Activated CD4-positive, alpha-beta T cell treated with anti-CD3 and anti-CD28 coated beads, Interleukin-2, Interleukin-6, amounts not matched to agents 100 ng/mL and 50 ng/mL, durations not matched to agents 16 hours and 8 hours (primary cell): Measurements from ENCODE around the gene SOWAHD.
"Not testable (repeated sequence)": the region's sequence is repeated elsewhere in the genome, so short reads cannot be mapped to it uniquely, and the experiment has no call there.

Experiments used
- DNase-seq: peaks from one replicate; pipeline ENCODE4 v3.0.0-alpha.2; 2020

The SOWAHD gene

GRCh38 chrX:119757979-119758730 is at the start of gene SOWAHD:
Gene SOWAHD (plus strand): TSS chrX:119758588. CDS start chrX:119758668, 80 bp downstream.
- DNase-seq, result peak; percentile 31

GRCh38 chrX:119708936-119709335 is 49.5 kb upstream of the SOWAHD start:
- no peak for DNase-seq

GRCh38 chrX:119709630-119710029 is 48.8 kb upstream of the SOWAHD start:
- DNase-seq, result no peak

- no peak for DNase-seq
These were observed 36.9 kb upstream of the SOWAHD start for GRCh38 chrX:119721487-119721886.

- no peak for DNase-seq
These were observed 36.5 kb upstream of the SOWAHD start for GRCh38 chrX:119721926-119722325.

GRCh38 chrX:119726900-119727555 is 31.4 kb upstream of the SOWAHD start:
- peak; percentile 52 for DNase-seq

- DNase-seq, result no peak
These were observed 29.9 kb upstream of the SOWAHD start for GRCh38 chrX:119728487-119728886.

- DNase-seq, result peak; percentile 78
These were observed 28.8 kb upstream of the SOWAHD start for GRCh38 chrX:119729408-119730201.

- DNase-seq, result no peak
These were observed 23.5 kb upstream of the SOWAHD start for GRCh38 chrX:119734897-119735339.

- DNase-seq, result no peak
These were observed 22.9 kb upstream of the SOWAHD start for GRCh38 chrX:119735467-119735866.

- DNase-seq, result no peak
These were observed 22.1 kb upstream of the SOWAHD start for GRCh38 chrX:119736206-119736764.

GRCh38 chrX:119738742-119739141 is 19.6 kb upstream of the SOWAHD start:
- DNase-seq, result no peak

GRCh38 chrX:119745283-119745848 is 13.0 kb upstream of the SOWAHD start:
- no peak for DNase-seq

- not testable (repeated sequence) for DNase-seq
These were observed 8.3 kb upstream of the SOWAHD start for GRCh38 chrX:119750131-119750530.

GRCh38 chrX:119750751-119751150 is 7.6 kb upstream of the SOWAHD start:
- not testable (repeated sequence) for DNase-seq

- no peak for DNase-seq
These were observed 5.4 kb upstream of the SOWAHD start for GRCh38 chrX:119753001-119753400.

- peak; percentile 80 for DNase-seq
These were observed 4.6 kb upstream of the SOWAHD start for GRCh38 chrX:119753639-119754257.

- DNase-seq, result peak; percentile 91
These were observed 2.3 kb upstream of the SOWAHD start for GRCh38 chrX:119755981-119756533.

- DNase-seq, result peak; percentile 39
These were observed 1.3 kb upstream of the SOWAHD start for GRCh38 chrX:119756926-119757635.

GRCh38 chrX:119757646-119757978 is 776 bp upstream of the SOWAHD start:
- no peak for DNase-seq

- DNase-seq, result peak; percentile 30
These were observed 401 bp downstream of the SOWAHD start for GRCh38 chrX:119758731-119759247.
